ENCODE results near the gene LHPP.

GRCh38 chr10:124430077-124430476 lies 31.5 kb upstream of the LHPP start:
- TF ChIP-seq CTCF (IDR thresholded peaks at IDR 0.05) (no peak), POLR2AphosphoS5 (IDR thresholded peaks at IDR 0.05) (no peak)
